Stomach (tissue), 9 donors: ENCODE measurements around the gene HTR1D. TPM values are rescaled to one million over a fixed set of nuclear protein-coding genes. Genes with fewer than 3 reads are reported as not detected.
"Not testable (repeated sequence)": the region's sequence is repeated elsewhere in the genome, so short reads cannot be mapped to it uniquely, and the experiment has no call there.

Source experiments
- DNase-seq, 2 donors: peaks; one replicate each; pipeline versions ENCODE4 v3.0.0 to v3.0.0-alpha.2; 2013 to 2019
- H3K27ac ChIP-seq, 5 donors: fragments of 200-600 bp in 4 of 5; sonication (generic) in 4 of 5; one replicate each; pipeline ENCODE4 v1.5.1; 2013 to 2019; ENCODE audit warnings: mild to moderate bottlenecking in 1 of 5, moderate library complexity in 1 of 5
- H3K27me3 ChIP-seq, 3 donors: fragments of 200-600 bp; sonication (generic); one replicate each; pipeline ENCODE4 v1.5.1; 2017 to 2019; ENCODE audit warnings: mixed run types in 1 of 3
- H3K36me3 ChIP-seq, 4 donors: fragments of 200-600 bp; sonication (generic); 1 replicate in 3 of 4; 2 replicates in 1 of 4; pipeline ENCODE4 v1.5.1; 2016 to 2019
- H3K4me1 ChIP-seq, 4 donors: fragments of 200-600 bp; sonication (generic); one replicate each; pipeline ENCODE4 v1.5.1; 2016 to 2019
- H3K4me3 ChIP-seq, 4 donors: fragments of 200-600 bp; sonication (generic) in 3 of 4; one replicate each; pipeline ENCODE4 v1.5.1; 2016 to 2019; ENCODE audit warnings: mild to moderate bottlenecking in 1 of 4
- H3K9me3 ChIP-seq, 4 donors: fragments of 200-600 bp; sonication (generic); one replicate each; pipeline ENCODE4 v1.5.1; 2016 to 2019
- CTCF ChIP-seq, 7 experiments: fragments of 450-650 bp in 4 of 7; fragments of 200-600 bp in 3 of 7; sonication (generic) in 3 of 7; IDR thresholded peaks; one replicate each; pipeline ENCODE4 v1.5.1; 2016 to 2019; ENCODE audit warnings: antibody characterized with exemption in 7 of 7, control low read depth in 2 of 7, mild to moderate bottlenecking in 1 of 7
- EP300 ChIP-seq: sonication (generic); formaldehyde crosslinking; IDR thresholded peaks from one replicate; pipeline ENCODE4 v1.6.1; 2017; ENCODE audit warnings: antibody characterized with exemption
- POLR2A ChIP-seq, 4 donors: fragments of 450-650 bp; IDR thresholded peaks; one replicate each; pipeline ENCODE4 v1.6.1; 2016; ENCODE audit warnings: antibody characterized with exemption in 4 of 4, control low read depth in 2 of 4, mild to moderate bottlenecking in 1 of 4, moderate library complexity in 1 of 4
- POLR2AphosphoS5 ChIP-seq, 3 donors: sonication (generic); formaldehyde crosslinking; IDR thresholded peaks; one replicate each; pipeline ENCODE4 v1.6.1; 2016; ENCODE audit warnings: antibody characterized with exemption in 3 of 3
- WGBS, 5 donors: extraction: QIAGEN DNeasy Blood & Tissue Kit in 3 of 5; methylation state at CpG; one replicate each; pipeline versions ENCODE4 v1.1.5 to v1.1.7; 2013 to 2018; 5-methylcytosine and 5-hydroxymethylcytosine counted together
- intact Hi-C: fragments of 100-400 bp; cut with DNase I; formaldehyde crosslinking; loops from one replicate; pipeline ENCODE4 v1.15.1; 2023; ENCODE audit warnings: low total_unique reads
- polyA plus RNA-seq, 3 donors: library from polyadenylated mRNA; stranded (reverse); fragments of 200-250 nt; gene quantifications; one replicate each; pipeline ENCODE4 v1.2.3, GENCODE V29; 2013
- total RNA-seq, 5 donors: library from RNA; depleted of rRNA; stranded (reverse); fragments of >200 nt; gene quantifications; one replicate each; pipeline versions ENCODE4 v1.1.0 to v1.2.3, GENCODE V29; 2014 to 2016
- donor health status: healthy with polysubstance abuse.
- donor health status: Bipolar disorder and iron deficiency.
- donor health status: healthy.

The HTR1D gene
- total and polyA plus RNA-seq, 8 donors = 0.19 to 0.58 TPM; not detected in 6

- no peak overlapping the region for H3K27ac ChIP-seq
- WGBS, 5 donors = 92 to 98% (median 94%) methylated on average over 25 to 27 of the region's 27 CpGs
- H3K9me3 ChIP-seq = no peaks in the 10 kb centered on the region
- H3K36me3 ChIP-seq = no peaks in the 10 kb centered on the region
- no peak overlapping the region for H3K4me3 ChIP-seq
- H3K4me1 ChIP-seq = peaks cover 0 to 3% (median 0%) of the 10 kb centered on the region in 4 donors
- intact Hi-C loops = no loop called here
- H3K27me3 ChIP-seq = peaks cover 0 to 7% (median 0%) of the 10 kb centered on the region in 3 donors
- DNase-seq = no peak
- TF ChIP-seq POLR2AphosphoS5 (IDR thresholded peaks at IDR 0.05) = no peak
- TF ChIP-seq EP300 = no peak
Measured at GRCh38 chr1:23193391-23194118, 23.7 kb downstream of the HTR1D start.

GRCh38 chr1:23191199-23191598, 26.1 kb downstream of the HTR1D start:
- intact Hi-C loops = no loop called here
- no peak overlapping the region for H3K4me3 ChIP-seq

GRCh38 chr1:23188936-23189452, 28.3 kb downstream of the HTR1D start:
- intact Hi-C loops = loop anchor here (5.0 kb wide), 1 partner anchor 92 kb away; no protein-coding TSS in a partner anchor
- not testable (repeated sequence) for H3K4me1 ChIP-seq, DNase-seq, H3K36me3 ChIP-seq, H3K27ac ChIP-seq, H3K27me3 ChIP-seq, H3K4me3 ChIP-seq, H3K9me3 ChIP-seq
- WGBS, 5 donors = 89 to 96% (median 94%) methylated on average over 13 of the region's 13 CpGs

More at GRCh38 chr1:23191199-23191598, 26.1 kb downstream of the HTR1D start:
- H3K9me3 ChIP-seq = no peaks in the 10 kb centered on the region
- peaks cover 0 to 3% (median 0%) of the 10 kb centered on the region in 4 donors for H3K4me1 ChIP-seq
- no peak for TF ChIP-seq POLR2AphosphoS5 (IDR thresholded peaks at IDR 0.05)
- TF ChIP-seq POLR2A (IDR thresholded peaks at IDR 0.05) = no peak
- TF ChIP-seq EP300 = no peak
- no peak for TF ChIP-seq CTCF (IDR thresholded peaks at IDR 0.05)
- H3K27me3 ChIP-seq = peaks cover 0 to 7% (median 0%) of the 10 kb centered on the region in 3 donors
- H3K27ac ChIP-seq = no peak overlapping the region
- H3K36me3 ChIP-seq = no peaks in the 10 kb centered on the region
- DNase-seq = no peak
- 85 to 98% (median 90%) methylated on average over 3 of the region's 3 CpGs for WGBS, 5 donors

- Histone ChIP-seq H3K27me3 (no peaks in the 10 kb centered on the region), H3K9me3 (no peaks in the 10 kb centered on the region), H3K4me1 (peaks cover 0 to 8% (median 6%) of the 10 kb centered on the region in 4 donors), H3K4me3 (no peak overlapping the region), H3K27ac (no peak overlapping the region), H3K36me3 (no peaks in the 10 kb centered on the region)
- 45 to 57% (median 48%) methylated on average over 6 of the region's 6 CpGs for WGBS, 5 donors
- intact Hi-C loops = loop anchor here (5.0 kb wide), 1 partner anchor 91 kb away; no protein-coding TSS in a partner anchor
- TF ChIP-seq POLR2AphosphoS5 (IDR thresholded peaks at IDR 0.05) (no peak), CTCF (IDR thresholded peaks at IDR 0.05) (no peak), EP300 (no peak), POLR2A (IDR thresholded peaks at IDR 0.05) (no peak)
- DNase-seq = no peak
Measured at GRCh38 chr1:23188434-23188884, 28.8 kb downstream of the HTR1D start.

- H3K27ac ChIP-seq = no peak overlapping the region
- H3K4me1 ChIP-seq = peaks cover 0 to 8% (median 6%) of the 10 kb centered on the region in 4 donors
- DNase-seq = no peak
- no peaks in the 10 kb centered on the region for H3K27me3 ChIP-seq
- no peak for TF ChIP-seq CTCF (IDR thresholded peaks at IDR 0.05)
- no peak for TF ChIP-seq POLR2AphosphoS5 (IDR thresholded peaks at IDR 0.05)
- no peak for TF ChIP-seq EP300
- TF ChIP-seq POLR2A (IDR thresholded peaks at IDR 0.05) = no peak
- no peaks in the 10 kb centered on the region for H3K9me3 ChIP-seq
- no peaks in the 10 kb centered on the region for H3K36me3 ChIP-seq
- WGBS, 5 donors = 52 to 74% (median 65%) methylated on average over 5 of the region's 5 CpGs
- intact Hi-C loops = loop anchor here (5.0 kb wide), 1 partner anchor 90 kb away; no protein-coding TSS in a partner anchor
- no peak overlapping the region for H3K4me3 ChIP-seq
Measured at GRCh38 chr1:23187637-23188036, 29.7 kb downstream of the HTR1D start.
